Fibroblast of lung (primary cell): ENCODE results near the gene NAP1L1.

Experiments used
- EZH2 ChIP-seq: IDR thresholded peaks from 2 replicates; pipeline ENCODE4 v1.5.1; 2012; ENCODE audit warnings: low read length, control low read depth, mild to moderate bottlenecking; ENCODE audit errors: missing control alignments
- TF ChIP-seq, protein P1 (sequence below), 2 donors: IDR thresholded peaks in 1 of 2; conservative IDR thresholded peaks in 1 of 2; 1 replicate in 1 of 2; 2 replicates in 1 of 2; pipeline ENCODE4 v1.5.1; 2011 to 2012; ENCODE audit warnings: low read length in 2 of 2, control low read depth in 1 of 2, inconsistent platforms in 1 of 2, low read depth in 1 of 2, mild to moderate bottlenecking in 1 of 2

DNA sequence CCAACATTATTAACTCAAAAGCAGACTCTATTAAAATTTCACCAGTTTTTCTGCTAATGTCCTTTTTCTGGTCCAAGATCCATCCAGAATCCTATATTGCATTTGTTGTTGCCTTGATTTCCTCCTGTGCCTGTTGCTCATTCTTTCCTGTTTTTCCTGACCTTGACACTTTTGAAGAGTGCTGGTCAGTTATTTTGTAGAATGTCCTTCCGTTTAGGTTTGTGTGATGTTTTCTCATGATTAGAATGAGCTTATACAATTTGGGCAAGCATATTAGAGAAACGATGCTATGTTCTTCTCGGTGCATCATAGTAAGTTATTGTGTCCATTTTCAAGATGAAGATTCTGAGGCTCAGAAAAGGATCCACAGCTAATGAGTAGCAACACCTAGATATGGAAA lies 86.8 kb downstream of the NAP1L1 start:
- TF ChIP-seq, protein P1, sequence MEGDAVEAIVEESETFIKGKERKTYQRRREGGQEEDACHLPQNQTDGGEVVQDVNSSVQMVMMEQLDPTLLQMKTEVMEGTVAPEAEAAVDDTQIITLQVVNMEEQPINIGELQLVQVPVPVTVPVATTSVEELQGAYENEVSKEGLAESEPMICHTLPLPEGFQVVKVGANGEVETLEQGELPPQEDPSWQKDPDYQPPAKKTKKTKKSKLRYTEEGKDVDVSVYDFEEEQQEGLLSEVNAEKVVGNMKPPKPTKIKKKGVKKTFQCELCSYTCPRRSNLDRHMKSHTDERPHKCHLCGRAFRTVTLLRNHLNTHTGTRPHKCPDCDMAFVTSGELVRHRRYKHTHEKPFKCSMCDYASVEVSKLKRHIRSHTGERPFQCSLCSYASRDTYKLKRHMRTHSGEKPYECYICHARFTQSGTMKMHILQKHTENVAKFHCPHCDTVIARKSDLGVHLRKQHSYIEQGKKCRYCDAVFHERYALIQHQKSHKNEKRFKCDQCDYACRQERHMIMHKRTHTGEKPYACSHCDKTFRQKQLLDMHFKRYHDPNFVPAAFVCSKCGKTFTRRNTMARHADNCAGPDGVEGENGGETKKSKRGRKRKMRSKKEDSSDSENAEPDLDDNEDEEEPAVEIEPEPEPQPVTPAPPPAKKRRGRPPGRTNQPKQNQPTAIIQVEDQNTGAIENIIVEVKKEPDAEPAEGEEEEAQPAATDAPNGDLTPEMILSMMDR (conservative IDR thresholded peaks at IDR 0.05 in 1 of 2, IDR thresholded peaks at IDR 0.05 in 1 of 2; ENCODE audit: low read depth in 1 of 2, low read length in 2 of 2), result no peak
- TF ChIP-seq EZH2, result no peak
